ENCODE data around the gene REV1. TPM values are rescaled to one million over a fixed set of nuclear protein-coding genes. Genes with fewer than 3 reads are reported as not detected.
"Not testable (repeated sequence)": the region's sequence is repeated elsewhere in the genome, so short reads cannot be mapped to it uniquely, and the experiment has no call there.

Gene REV1
- total RNA-seq, 1 donor from 2014 or later, result 40.2 TPM

DNA sequence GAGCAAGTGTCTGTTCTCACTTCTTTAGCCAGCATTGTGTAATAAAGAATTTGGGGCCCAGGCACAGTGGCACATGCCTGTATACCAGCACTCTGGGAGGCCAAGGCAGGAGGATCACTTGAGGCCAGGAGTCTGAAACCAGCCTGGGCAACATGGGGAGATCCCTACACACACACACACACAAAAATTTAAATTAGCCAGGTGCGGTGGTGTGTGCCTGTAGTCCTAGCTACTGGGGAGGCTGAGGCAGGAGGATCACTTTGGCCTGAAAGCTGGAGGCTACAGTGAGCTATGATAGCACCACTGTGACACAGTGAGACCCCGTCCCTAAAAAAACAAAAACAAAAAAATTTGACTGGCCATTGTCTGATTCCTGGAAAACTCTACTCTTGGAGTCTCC is 8.3 kb downstream of the REV1 start:
- DNase-seq (ENCODE audit: low spot score), result no peak
- Mint-ChIP-seq H3K27ac (ENCODE audit: unreplicated experiment) (peak overlapping the region; percentile 64), H3K9me3 (ENCODE audit: unreplicated experiment) (no peaks in the 10 kb centered on the region), H3K27me3 (ENCODE audit: unreplicated experiment) (peaks cover 1% of the 10 kb centered on the region), H3K36me3 (ENCODE audit: low read depth, unreplicated experiment) (no peaks in the 10 kb centered on the region), H3K4me3 (ENCODE audit: unreplicated experiment) (no peak overlapping the region), H3K4me1 (ENCODE audit: unreplicated experiment) (peaks cover 11% of the 10 kb centered on the region)
- TF ChIP-seq, protein P1, sequence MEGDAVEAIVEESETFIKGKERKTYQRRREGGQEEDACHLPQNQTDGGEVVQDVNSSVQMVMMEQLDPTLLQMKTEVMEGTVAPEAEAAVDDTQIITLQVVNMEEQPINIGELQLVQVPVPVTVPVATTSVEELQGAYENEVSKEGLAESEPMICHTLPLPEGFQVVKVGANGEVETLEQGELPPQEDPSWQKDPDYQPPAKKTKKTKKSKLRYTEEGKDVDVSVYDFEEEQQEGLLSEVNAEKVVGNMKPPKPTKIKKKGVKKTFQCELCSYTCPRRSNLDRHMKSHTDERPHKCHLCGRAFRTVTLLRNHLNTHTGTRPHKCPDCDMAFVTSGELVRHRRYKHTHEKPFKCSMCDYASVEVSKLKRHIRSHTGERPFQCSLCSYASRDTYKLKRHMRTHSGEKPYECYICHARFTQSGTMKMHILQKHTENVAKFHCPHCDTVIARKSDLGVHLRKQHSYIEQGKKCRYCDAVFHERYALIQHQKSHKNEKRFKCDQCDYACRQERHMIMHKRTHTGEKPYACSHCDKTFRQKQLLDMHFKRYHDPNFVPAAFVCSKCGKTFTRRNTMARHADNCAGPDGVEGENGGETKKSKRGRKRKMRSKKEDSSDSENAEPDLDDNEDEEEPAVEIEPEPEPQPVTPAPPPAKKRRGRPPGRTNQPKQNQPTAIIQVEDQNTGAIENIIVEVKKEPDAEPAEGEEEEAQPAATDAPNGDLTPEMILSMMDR (IDR thresholded peaks at IDR 0.05; ENCODE audit: unreplicated experiment), result no peak

- no peak overlapping the region for H3K4me3 Mint-ChIP-seq (ENCODE audit: unreplicated experiment)
- TF ChIP-seq, protein P1 (IDR thresholded peaks at IDR 0.05; ENCODE audit: unreplicated experiment), result no peak
- H3K4me1 Mint-ChIP-seq (ENCODE audit: unreplicated experiment), result peaks cover 9% of the 10 kb centered on the region
- H3K36me3 Mint-ChIP-seq (ENCODE audit: low read depth, unreplicated experiment), result no peaks in the 10 kb centered on the region
- H3K9me3 Mint-ChIP-seq (ENCODE audit: unreplicated experiment), result no peaks in the 10 kb centered on the region
- H3K27me3 Mint-ChIP-seq (ENCODE audit: unreplicated experiment), result peaks cover 1% of the 10 kb centered on the region
- DNase-seq (ENCODE audit: low spot score), result no peak
- no peak overlapping the region for H3K27ac Mint-ChIP-seq (ENCODE audit: unreplicated experiment)
Observed at GRCh38 chr2:99480390-99480789, 9.4 kb downstream of the REV1 start.

- no peak overlapping the region for H3K27ac Mint-ChIP-seq (ENCODE audit: unreplicated experiment)
- peaks cover 18% of the 10 kb centered on the region for H3K4me1 Mint-ChIP-seq (ENCODE audit: unreplicated experiment)
- H3K27me3 Mint-ChIP-seq (ENCODE audit: unreplicated experiment), result peaks cover 1% of the 10 kb centered on the region
- no peaks in the 10 kb centered on the region for H3K9me3 Mint-ChIP-seq (ENCODE audit: unreplicated experiment)
- no peaks in the 10 kb centered on the region for H3K36me3 Mint-ChIP-seq (ENCODE audit: low read depth, unreplicated experiment)
- no peak overlapping the region for H3K4me3 Mint-ChIP-seq (ENCODE audit: unreplicated experiment)
- TF ChIP-seq, protein P1 (IDR thresholded peaks at IDR 0.05; ENCODE audit: unreplicated experiment), result no peak
- no peak for DNase-seq (ENCODE audit: low spot score)
Observed at GRCh38 chr2:99478632-99479031, 11.2 kb downstream of the REV1 start.

DNA sequence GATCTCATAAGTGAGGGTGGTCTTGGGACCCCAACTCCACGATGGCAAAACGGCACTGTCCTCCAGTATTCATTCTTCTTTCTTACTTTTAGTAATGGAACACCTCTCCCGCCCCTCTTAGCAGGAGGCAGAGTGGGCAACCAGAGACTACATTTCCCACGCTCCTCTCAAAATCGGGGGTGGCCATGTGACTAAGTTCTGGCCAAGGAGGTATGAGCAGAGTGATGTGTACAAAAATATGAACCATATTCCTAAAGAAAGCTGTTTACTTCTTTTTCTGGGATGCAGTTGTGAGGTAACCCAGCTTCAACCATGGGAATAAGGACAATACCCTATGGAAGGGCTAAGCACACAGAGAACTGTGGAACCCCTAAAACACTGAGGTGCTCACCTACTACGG is 12.8 kb downstream of the REV1 start:
- Mint-ChIP-seq H3K36me3 (ENCODE audit: low read depth, unreplicated experiment) (no peaks in the 10 kb centered on the region), H3K27me3 (ENCODE audit: unreplicated experiment) (no peaks in the 10 kb centered on the region), H3K4me3 (ENCODE audit: unreplicated experiment) (no peak overlapping the region), H3K4me1 (ENCODE audit: unreplicated experiment) (peaks cover 22% of the 10 kb centered on the region), H3K9me3 (ENCODE audit: unreplicated experiment) (no peaks in the 10 kb centered on the region), H3K27ac (ENCODE audit: unreplicated experiment) (peak overlapping the region; percentile 86)
- DNase-seq (ENCODE audit: low spot score), result no peak
- TF ChIP-seq, protein P1 (IDR thresholded peaks at IDR 0.05; ENCODE audit: unreplicated experiment), result no peak

DNA sequence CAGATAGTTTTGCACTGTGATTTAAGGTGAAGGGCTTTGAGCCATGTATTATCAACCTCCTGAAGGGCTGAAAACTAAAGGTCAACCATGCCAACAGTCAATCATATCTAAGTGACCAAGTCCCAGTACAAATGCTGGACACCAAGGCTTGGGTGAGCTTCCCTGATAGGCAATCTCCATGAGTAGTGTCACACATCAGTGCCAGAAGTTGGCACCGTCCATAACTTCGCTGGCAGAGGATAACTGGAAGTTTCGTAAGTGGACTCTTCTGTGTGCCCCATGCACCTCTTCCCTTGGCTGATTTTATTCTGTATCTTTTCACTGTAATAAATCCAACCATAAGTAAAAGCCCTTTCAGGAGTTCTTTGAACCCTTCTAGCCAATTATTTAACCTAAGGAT is 13.2 kb downstream of the REV1 start:
- H3K27ac Mint-ChIP-seq (ENCODE audit: unreplicated experiment), result peak overlapping the region; percentile 86
- TF ChIP-seq, protein P1 (IDR thresholded peaks at IDR 0.05; ENCODE audit: unreplicated experiment), result no peak
- H3K27me3 Mint-ChIP-seq (ENCODE audit: unreplicated experiment), result no peaks in the 10 kb centered on the region
- peaks cover 22% of the 10 kb centered on the region for H3K4me1 Mint-ChIP-seq (ENCODE audit: unreplicated experiment)
- no peaks in the 10 kb centered on the region for H3K36me3 Mint-ChIP-seq (ENCODE audit: low read depth, unreplicated experiment)
- no peak for DNase-seq (ENCODE audit: low spot score)
- no peak overlapping the region for H3K4me3 Mint-ChIP-seq (ENCODE audit: unreplicated experiment)
- H3K9me3 Mint-ChIP-seq (ENCODE audit: unreplicated experiment), result no peaks in the 10 kb centered on the region

DNA sequence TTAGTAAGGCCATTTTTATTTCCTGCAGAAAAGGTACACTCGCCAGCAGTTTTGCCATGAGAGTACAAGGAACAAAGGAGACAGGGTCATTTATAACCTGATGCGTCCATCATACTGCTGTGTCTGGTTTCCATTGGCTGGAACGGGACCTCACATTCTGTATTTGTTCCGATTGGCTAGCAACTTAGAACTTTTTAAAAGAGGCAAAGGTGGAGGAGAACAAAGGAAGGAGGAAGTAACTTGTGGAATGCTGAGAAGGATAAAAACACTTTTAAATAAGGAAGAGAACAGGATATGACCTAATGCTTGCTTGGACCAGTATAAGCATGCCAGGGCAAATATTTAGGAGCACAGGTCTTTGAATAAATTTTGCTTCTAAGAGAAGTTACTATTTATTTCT is 14.7 kb downstream of the REV1 start:
- peak overlapping the region; percentile 88 for H3K27ac Mint-ChIP-seq (ENCODE audit: unreplicated experiment)
- not testable (repeated sequence) for H3K4me3 Mint-ChIP-seq (ENCODE audit: unreplicated experiment); H3K27me3 Mint-ChIP-seq (ENCODE audit: unreplicated experiment); H3K36me3 Mint-ChIP-seq (ENCODE audit: low read depth, unreplicated experiment); H3K9me3 Mint-ChIP-seq (ENCODE audit: unreplicated experiment); DNase-seq (ENCODE audit: low spot score)
- H3K4me1 Mint-ChIP-seq (ENCODE audit: unreplicated experiment), result peaks cover 22% of the 10 kb centered on the region
